Colon (tissue), 2 donors: Measurements from ENCODE around the gene ANKRD44.
"Not testable (repeated sequence)": the region's sequence is repeated elsewhere in the genome, so short reads cannot be mapped to it uniquely, and the experiment has no call there.

Source experiments
- FAIRE-seq: peaks from 2 replicates; lab custom pipeline; 2012; peaks lifted over from hg19 to GRCh38; lab: Jason Lieb, UNC
- donor health status: control.
- donor health status: control.

ANKRD44 gene

DNA sequence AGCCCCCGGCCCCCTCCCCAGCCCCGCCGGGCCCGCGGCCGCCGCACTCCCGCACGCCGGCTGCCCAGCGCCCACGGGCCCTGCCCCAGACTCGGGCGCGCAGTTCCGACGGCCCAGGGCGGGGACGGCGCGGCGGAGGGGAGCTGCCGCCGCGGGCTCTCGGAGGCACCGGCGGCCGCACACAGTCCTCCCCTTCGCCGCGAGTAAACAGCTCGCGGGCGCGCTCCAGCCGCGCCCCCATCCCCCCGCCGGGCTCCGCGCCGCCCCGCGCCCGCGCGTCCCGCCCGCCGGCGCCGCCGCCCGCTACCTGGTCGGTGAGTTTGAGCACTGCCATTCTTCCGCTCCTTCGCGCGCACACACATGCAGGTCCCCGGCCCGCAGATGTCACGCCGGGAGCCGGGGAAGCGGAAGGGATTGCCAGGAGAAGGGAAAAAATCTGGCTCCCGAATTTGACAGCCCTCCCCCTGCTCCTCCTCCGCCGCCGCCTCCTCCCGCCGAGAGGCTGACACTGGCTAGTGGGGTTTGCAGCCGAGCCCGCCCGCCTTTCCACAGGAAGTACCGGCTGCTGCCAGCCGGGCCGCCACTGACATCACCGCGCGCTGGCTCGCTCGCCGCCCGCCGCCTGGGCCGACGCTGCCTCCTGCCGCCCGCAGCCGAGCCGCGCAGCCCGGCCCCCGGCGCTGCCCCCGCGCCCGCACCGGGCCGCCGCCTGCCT lies at the start of gene ANKRD44:
TSS of gene ANKRD44 (minus strand) at position 510 of the 715 bp plus-strand sequence. CDS start at position 334, 176 bp downstream.
- no peak for FAIRE-seq

DNA sequence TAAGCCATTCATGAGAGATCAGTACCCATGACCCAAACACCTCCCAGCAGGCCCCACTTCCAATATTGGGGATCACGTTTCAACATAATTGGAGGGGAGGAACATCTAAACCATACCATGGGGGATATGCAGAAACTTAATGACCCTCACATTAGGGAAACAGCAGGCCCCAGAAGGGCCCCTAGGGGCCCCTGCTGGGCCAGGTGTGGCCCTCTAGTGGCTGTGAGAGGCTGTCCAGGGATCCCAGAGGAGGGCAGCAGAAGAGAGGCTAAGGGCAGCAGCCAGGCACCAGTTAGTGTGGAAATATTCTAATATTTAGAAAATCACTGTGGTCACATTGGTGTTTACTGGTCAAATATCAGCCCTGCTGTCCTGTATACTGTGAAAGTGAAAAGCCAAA lies 49.3 kb upstream of the ANKRD44 start:
- no peak for FAIRE-seq

DNA sequence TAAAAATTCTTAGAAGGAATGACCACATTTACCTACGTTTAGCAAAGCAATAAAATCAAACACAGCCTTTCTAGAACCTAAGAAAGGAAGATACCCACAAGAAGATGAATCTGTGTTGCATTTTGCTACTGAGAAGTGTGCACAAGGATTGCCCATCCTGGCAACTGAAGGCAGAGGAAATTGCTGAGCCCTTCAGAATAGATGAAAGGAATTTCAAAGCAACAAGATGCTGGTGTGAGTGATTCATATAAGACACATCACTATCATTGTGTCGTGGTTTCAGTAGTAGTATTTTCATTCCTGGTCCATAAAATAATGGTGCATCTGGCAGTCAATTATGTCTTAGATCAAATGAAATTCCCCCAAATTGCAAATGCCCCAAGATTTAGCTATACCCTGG lies 48.4 kb upstream of the ANKRD44 start:
- no peak for FAIRE-seq

DNA sequence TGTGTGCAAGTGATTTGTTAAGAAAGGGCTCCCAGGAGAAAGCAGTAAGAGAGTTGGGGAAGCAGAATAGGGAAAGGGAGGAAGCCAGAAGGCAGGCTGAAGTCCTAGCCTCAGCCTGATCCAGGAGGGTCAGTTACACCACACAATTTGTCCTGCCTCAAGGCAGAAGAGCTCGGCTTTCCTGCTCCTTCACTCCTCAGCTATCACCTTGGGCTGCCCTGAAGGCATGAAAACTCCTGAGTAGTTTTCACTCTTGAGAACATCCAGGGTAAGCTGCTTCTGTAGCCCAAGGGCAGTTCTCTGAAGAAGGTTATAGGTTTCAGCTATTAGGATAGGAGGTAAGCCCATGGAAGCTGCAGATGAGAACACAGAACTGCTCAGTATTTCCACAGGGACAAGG lies 47.4 kb upstream of the ANKRD44 start:
- no peak for FAIRE-seq

DNA sequence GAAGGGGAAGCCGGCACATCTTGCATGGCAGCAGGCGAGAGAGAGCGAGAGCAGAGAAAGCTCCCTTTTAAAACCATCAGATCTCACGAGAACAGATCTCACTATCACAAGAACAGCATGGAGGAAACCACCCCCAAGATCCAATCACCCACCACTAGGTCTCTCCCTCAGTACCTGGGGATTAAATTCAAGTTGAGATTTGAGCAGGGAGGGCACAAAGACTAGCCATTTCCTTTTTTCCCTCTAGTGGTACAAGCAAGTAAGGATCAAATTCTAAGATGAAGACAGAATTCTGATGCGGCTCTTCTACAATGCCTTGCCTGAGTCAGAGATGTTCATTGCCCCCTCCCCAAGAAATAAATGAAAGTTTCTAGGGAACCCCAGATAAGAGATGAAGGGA lies 45.6 kb upstream of the ANKRD44 start:
- FAIRE-seq, result no peak

DNA sequence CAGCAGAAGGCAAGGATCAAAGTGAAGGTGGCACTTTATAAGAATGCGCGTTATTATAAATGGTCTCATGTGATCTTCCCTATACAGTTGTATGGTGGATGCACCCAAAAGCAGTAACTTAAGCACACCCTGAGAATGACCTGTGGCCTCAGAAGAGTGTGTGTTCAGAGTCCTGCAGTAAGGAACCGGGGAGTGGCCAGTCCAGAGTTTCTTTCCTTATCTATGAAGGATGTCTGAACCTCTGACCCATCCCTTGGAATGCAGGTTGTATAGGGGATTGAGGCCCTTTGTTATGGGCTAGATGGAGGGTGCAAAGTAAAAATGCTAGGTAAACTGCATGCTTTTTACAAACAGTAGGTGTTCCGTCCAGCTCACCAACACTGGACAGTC lies 43.6 kb upstream of the ANKRD44 start:
- FAIRE-seq, result no peak

DNA sequence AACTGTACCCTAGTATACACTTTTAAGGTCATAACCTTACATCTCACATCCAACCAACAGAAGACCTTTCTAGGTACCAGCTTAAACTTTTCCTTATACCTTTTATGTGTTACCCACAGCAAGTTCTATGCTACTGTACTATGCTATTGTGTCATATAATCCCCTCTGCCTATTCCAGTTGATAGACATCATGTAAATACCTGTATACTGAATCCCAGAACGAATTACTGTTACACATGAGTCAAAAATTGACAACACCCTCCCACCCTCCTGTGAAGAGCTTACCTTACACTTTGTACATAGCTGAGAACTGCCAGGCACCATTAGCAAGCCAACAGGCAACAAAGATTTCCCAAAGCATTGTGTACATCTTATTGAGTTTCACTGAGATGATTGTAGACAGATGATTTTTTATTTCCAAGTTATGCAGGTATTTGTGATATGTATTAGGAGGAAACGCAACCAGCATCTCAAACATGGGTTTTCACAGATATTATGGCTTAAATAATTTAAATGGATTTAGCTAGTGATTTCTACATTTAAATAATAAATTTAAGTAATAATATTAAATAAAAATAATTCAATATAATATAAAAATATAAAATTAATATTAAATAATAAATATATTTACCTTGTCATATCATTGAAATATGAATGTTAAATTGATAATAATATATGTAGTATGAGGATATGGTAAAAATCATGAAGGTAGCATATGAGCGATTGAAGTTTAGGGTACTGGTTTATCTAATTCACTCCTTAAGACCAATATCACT lies 43.0 kb upstream of the ANKRD44 start:
- FAIRE-seq, result peak; percentile 47

DNA sequence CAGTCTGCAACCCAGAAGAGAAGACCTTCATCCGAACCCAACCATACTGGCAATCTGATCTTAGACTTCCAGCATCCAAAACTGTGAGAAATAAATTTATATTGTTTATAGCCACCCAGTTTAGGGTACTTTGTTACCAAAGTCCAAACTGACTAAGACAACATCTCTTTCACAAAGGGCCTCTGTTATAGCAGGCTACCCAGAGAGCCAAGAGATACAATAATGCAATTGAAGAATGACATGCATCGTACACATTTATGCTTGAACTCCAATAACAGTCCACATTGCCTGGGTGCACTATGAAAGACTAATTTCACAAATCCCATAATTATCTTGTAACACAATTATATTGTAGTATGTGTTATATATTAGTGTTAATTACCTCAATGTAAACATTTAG lies 39.1 kb upstream of the ANKRD44 start:
- no peak for FAIRE-seq

DNA sequence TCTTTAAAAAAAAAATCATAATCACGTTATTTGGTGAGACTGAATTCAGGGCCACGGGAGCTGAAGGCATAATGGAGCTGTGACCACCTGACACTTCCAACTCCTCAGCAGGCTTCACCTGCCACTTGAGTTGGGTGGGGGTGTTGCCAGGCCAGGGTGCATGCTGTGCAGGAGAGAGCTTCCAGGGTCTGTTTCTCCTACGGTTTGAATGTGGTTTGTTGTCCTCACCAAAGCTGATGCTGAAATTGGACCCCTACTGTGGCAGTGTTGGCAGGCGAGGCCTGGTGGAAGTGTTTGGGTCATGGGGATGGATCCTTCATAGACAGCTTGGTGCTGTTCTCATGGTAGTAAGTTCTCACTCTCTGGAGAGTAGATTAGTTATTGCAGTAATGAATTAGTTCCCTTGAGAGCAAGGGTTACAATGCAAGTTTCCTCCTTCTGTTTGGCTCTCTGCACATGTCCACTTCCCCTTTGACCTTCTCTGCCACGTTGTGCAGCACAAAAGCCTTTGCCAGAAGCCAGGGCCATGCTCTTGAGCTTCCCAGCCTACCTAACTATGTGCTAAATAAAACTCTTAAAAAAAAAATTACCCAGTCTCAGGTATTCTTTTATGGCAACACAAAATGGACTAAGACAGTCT lies 38.3 kb upstream of the ANKRD44 start:
- no peak for FAIRE-seq

DNA sequence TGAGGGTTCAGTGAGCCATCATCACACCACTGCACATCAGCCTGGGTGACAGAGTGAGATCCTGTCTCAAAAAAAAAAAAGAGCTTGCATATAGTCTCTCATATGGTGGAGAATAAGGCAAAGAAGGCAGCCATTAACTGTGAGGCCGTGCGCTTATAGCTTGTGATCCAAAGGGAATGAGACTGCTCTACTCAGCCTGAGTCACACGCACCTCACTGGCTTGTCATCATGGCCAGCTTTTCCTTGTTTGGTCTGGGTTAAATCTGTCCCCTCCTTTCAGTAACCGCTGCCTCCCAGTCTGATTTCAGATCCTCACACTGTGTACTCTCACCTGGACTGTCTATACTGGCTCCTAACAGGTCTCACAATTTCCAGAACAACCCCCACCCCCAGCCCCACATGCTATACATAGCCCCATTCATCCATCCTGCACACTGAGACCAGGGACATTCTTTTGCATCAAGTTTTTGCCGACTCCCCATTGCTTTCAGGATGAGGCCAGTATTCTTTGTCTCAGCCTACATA lies 35.3 kb upstream of the ANKRD44 start:
- no peak for FAIRE-seq

DNA sequence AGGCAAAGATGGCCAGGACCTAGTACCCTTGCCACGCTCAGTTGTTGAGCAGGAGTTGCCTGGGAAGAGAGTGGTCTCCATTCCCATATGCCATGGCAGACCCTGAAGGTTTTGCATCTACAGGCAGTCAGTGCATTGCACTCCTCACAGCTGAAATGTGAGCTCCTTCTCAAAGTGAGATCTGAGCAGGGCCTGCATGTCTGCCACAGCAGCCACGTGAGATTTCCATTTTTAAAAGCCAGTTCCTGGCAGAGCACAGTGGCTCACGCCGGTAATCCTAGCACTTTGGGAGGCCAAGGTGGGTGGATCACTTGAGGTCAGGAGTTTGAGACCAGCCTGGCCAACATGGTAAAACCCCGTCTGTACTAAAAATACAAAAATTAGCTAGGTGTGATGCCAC lies 33.4 kb upstream of the ANKRD44 start:
- FAIRE-seq, result not testable (repeated sequence)

DNA sequence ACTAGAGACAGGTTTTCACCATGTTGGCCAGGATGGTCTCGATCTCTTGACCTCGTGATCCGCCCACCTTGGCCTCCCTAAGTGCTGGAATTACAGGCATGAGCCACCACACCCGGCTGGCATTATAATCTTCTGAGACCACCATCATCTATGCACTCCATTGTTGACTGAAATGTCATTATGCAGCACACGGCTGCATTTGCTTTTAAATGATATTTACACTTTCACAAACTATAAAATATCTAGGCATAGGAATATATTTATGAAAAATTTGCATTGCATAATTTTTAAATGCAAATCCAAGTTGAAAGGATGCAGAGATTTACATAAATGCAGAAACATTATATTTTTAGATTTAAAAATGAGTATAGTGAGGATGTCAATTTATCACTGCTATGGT lies 30.0 kb upstream of the ANKRD44 start:
- FAIRE-seq, result no peak

DNA sequence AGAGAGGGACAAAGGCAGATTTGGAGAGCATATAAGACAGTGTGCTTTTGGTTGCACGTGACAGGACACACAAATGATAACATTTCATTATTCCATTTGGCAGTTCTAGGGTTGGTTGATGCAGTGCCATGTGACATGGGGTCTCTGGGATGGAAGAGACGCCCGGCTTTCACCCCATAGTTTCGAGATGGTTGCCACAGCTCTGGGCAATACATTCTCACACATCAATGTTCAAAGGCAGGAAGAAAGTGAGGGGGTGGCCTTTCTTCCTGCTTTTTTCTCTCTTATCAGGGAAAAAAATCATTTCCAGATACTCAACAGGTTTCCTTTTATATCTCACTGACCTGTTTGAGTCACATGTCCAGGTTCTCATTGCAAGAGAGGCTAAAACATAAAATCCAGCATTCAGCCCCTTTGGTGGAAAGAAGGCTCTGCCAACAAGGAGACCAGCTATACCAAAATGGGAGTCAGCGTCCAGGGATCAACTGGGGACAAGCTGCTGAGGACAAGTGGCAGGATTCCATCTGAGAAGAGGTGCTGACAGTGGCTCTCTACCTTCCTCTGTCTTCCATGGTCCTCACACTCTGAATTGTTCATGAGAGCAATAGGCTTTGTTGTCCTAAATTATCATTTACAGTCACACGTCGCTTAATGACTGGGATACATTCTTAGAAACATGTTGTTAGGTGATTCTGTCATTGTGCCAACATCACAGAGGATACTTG lies 29.1 kb upstream of the ANKRD44 start:
- no peak for FAIRE-seq

DNA sequence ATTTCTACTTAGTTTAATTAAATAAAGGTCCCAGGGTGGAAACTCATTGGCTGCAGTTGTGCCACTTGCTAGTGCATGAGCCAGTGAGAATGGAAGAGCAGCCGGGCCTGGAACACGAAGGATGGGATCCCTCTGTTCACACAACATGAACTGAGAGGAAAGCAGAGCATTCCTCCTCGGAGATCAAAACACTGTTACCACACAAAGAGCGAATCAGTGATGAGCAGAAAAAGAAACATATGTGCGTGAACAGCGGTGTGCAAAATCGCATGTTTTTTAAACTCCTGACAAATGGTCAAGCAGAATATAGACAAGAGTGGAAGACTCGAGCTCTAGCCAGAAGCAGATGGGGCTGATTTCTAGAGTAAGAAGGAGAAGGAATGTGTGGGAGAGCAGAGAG lies 28.4 kb upstream of the ANKRD44 start:
- no peak for FAIRE-seq

DNA sequence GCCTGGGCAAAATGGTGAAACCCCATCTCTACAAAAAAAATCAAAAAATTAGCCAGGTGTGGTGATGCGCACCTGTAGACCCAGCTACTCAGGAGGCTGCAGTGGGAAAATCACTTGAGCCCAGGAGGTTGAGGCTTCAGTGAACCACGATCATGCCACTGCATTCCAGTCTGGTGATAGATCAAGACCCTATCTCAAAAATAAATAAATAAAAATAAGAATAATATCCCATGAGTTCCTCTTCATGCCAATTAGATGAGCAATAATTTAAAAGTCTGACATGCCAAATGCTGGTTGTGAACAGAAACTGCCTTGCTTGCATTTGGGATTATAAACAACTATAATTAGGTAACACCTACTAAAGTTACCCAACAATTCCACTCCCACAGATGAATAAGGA lies 22.1 kb upstream of the ANKRD44 start:
- FAIRE-seq, result no peak

DNA sequence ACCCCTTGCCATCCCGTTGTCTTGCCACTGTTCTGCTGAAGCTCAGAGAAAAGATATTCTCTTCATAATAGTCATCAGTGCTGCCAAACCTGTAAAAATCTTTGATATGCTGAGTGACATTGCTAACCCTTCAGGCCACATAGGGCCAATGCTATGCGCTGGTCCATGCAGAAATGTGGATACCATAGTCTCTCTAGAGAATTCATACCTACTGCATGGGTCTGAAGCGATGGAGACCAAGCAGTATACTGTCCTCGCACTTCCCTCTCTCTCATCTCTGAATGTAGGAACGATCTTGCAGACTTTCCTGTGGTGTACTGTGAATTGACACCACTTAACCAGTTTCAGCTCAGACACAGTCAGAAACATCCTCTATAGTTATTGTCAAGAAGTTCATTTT lies 17.9 kb upstream of the ANKRD44 start:
- FAIRE-seq, result no peak

DNA sequence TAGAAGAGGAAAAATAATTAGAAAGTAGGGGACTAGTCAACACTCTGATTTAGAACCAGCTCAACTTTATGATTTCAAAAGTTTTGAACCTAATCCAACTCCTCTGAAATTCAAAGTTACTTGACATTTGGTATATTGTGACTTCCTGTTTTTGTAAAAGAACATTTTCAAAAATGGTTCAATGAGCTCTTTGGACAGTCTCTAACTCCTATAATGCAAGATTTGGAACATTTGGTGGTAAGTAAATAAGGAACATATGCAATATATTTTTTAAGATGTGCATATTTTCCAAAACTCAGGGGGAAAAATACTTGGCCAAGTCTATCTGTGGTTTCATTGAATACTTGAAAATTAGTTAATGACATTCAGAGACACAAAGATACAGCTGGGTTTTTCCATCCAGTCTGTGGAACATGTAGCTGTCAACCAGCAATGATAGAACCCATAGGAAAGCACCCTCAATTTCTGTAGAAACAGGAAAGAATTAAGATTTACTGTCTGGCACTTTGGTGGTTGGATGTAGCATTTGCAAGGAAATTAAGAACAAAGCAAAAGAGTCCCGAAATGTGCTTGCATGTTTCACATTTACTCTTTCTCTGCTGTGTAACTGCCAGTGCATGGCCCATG lies 17.0 kb upstream of the ANKRD44 start:
- FAIRE-seq, result no peak

DNA sequence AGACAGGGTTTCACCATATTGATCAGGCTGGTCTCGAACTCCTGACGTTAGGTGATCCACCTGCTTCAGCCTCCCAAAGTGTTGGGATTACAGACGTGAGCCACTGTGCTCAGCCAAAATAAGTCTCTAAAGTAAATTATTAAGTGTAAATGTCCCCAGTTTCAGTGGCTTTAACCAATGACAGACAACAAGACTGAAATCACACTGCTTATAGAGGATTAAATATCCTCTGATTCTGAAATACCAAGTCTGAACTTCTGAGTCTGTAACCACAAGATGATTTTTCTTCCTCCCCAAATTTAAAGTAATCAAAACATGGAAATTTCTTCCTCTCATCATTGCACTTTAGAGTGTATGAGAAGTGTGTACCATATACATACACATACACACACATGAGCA lies 16.5 kb upstream of the ANKRD44 start:
- FAIRE-seq, result no peak

DNA sequence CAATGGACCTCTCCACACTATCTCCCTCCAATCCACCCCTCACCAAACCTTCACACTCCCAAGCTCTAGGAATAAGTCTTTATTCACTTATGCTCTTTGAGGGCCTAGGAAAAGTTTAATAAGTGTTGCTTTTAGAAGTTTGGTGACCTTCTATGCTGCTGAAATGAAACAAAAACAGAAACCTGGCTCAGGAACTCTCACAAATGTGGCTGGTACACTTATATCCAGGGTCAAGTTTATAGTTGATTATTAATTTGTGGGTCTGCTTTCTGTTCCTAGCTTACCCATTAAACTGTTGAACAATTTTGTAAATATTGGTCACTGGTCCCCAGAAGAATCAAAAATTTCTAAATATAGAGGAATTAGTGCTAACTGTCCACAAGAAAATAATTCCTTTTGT lies 14.2 kb upstream of the ANKRD44 start:
- no peak for FAIRE-seq

DNA sequence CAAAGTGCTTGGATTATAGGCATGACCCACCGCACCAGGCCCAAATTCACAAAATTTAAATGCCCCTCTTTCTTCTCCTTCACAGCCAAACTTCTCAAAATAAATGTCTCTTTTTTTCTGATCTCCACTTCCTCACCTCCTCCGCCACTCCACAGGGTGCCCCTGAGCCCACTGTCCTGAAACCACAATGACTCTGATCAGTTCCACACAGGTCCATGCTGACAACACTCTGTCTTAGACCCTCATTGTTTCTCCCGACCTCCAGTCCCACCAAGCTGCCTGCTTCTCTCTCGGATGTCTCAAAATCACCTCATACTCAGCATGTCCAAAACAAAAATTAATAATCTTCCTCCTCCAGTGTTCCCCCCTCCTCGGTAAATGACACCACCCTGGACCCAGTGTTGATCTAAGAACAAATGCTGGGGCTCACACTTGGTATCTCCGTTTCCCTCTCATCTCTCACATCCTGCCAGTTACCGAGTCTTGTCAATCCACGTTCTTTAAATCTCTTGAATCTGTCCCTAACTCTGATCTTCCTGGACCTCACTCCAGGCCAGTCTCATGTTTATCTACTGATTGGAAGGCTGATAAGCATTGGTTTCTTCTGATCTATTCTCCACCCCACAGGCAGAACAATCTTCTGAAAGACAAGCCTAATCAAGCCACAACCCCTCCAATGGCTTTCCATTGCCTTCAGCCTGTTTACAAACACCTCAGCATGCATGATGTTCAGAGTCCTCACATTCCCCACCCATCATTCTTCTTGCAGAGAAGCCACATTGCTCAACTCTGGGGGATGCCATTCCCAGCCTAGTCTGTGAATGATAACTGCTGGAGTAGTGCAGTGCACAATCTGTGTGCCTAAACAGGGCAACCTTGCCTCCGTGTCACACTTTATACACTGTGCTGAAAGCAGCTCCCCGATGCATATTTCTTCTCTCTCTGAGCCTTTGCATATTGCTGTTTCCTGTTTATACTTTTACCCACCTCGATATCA lies 12.4 kb upstream of the ANKRD44 start:
- no peak for FAIRE-seq

DNA sequence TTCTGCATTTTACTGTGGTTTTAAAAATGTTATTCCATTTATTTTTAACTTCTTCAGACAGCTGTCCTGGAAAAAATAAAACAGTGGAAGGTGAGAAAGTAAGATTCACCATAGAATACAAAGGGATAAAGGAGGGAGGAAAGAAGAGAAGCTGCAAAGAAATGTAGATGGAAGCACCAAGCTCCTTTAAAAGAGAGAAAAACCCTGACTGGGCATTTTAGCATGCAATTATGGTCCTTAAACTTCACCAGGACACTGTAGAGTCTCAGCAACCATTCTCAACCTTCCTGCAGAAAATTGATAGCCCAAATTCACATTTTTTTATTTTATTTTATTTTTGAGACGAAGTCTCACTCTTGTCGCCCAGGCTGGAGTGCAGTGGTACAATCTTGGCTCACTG lies 11.6 kb upstream of the ANKRD44 start:
- FAIRE-seq, result no peak
